Mesothelial cell of epicardium (in vitro differentiated cells): ENCODE data around the gene FOSL1. TPM values are rescaled to one million over a fixed set of nuclear protein-coding genes. Genes with fewer than 3 reads are reported as not detected.

Experiments used
- DNase-seq, 2 experiments: peaks; one replicate each; pipeline ENCODE4 v3.0.0; 2021; ENCODE audit warnings: low spot score in 2 of 2; ENCODE audit not compliant: unreplicated experiment in 2 of 2
- H3K27ac Mint-ChIP-seq: 2 replicates; pipeline ENCODE4 v1.8.0; 2021; ENCODE audit warnings: mixed read lengths
- H3K27me3 Mint-ChIP-seq: 2 replicates; pipeline ENCODE4 v1.8.0; 2021; ENCODE audit warnings: low read depth, mixed read lengths
- H3K36me3 Mint-ChIP-seq: 2 replicates; pipeline ENCODE4 v1.8.0; 2021; ENCODE audit warnings: mixed read lengths
- H3K4me1 Mint-ChIP-seq: 2 replicates; pipeline ENCODE4 v1.8.0; 2021; ENCODE audit warnings: mixed read lengths
- H3K4me3 Mint-ChIP-seq: 2 replicates; pipeline ENCODE4 v1.8.0; 2021; ENCODE audit warnings: mild to moderate bottlenecking, moderate library complexity, mixed read lengths
- H3K9me3 Mint-ChIP-seq: 2 replicates; pipeline ENCODE4 v1.8.0; 2021; ENCODE audit warnings: mixed read lengths
- total RNA-seq: library from RNA; stranded (reverse); gene quantifications from 3 replicates; pipeline ENCODE4 v1.2.1, GENCODE V29; 2021
- TF ChIP-seq, protein P1 (sequence below): fragments of 200-600 bp; sonication (generic); IDR thresholded peaks from one replicate; pipeline ENCODE4 v1.5.0; 2021; ENCODE audit warnings: antibody characterized with exemption; ENCODE audit not compliant: unreplicated experiment

Gene FOSL1
- total RNA-seq, 1 donor from 2014 or later: 3.1 TPM

DNA sequence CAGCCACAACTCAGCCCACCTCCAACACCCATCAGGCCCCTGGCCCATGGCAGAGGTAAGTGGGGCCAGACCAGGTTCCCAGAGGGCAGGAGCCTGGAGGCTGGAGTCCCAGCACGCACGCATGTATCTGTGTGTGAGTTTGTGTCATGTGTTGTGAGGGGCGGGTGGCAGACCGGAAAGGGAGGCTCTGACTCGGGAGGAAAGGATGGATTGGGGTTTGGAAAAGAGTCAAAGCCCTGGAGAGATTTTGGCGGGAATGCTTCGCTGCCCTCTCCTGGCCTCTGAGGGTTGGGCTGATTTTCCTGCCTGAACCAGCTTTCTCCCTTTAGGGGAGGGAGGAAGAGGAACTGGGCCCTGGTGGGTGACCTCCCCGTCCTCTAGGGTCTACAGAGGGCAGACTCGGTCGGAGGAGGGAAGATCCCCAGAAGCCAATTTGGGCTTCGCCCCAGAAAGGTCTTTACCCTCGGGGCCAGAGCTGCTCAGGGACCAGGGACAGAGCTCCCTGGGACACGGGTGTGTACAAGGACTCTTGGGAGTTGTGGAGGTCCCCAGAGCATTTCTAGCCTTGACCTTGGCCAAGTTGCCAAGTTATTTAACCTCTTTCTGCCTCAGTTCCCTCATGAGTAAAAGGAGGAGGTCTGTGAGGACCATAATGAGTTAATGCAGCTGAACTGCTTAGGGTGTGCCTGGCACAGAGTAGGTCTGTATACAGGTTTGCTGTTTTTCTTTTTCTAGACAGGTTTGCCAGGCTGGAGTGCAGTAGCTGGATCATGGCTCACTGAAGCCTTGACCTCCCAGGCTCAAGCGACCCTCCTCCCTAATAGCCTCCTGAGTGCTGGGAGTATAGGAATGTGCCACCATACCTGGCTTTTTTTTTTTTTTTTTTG is 11.7 kb upstream of the FOSL1 start:
- peaks cover 2% of the 10 kb centered on the region for H3K36me3 Mint-ChIP-seq
- peaks cover 23% of the 10 kb centered on the region for H3K4me1 Mint-ChIP-seq
- DNase-seq: no peak
- TF ChIP-seq, protein P1, sequence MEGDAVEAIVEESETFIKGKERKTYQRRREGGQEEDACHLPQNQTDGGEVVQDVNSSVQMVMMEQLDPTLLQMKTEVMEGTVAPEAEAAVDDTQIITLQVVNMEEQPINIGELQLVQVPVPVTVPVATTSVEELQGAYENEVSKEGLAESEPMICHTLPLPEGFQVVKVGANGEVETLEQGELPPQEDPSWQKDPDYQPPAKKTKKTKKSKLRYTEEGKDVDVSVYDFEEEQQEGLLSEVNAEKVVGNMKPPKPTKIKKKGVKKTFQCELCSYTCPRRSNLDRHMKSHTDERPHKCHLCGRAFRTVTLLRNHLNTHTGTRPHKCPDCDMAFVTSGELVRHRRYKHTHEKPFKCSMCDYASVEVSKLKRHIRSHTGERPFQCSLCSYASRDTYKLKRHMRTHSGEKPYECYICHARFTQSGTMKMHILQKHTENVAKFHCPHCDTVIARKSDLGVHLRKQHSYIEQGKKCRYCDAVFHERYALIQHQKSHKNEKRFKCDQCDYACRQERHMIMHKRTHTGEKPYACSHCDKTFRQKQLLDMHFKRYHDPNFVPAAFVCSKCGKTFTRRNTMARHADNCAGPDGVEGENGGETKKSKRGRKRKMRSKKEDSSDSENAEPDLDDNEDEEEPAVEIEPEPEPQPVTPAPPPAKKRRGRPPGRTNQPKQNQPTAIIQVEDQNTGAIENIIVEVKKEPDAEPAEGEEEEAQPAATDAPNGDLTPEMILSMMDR: no peak
- H3K9me3 Mint-ChIP-seq: no peaks in the 10 kb centered on the region
- H3K27me3 Mint-ChIP-seq: peaks cover 13% of the 10 kb centered on the region
- no peak overlapping the region for H3K27ac Mint-ChIP-seq
- no peak overlapping the region for H3K4me3 Mint-ChIP-seq

DNA sequence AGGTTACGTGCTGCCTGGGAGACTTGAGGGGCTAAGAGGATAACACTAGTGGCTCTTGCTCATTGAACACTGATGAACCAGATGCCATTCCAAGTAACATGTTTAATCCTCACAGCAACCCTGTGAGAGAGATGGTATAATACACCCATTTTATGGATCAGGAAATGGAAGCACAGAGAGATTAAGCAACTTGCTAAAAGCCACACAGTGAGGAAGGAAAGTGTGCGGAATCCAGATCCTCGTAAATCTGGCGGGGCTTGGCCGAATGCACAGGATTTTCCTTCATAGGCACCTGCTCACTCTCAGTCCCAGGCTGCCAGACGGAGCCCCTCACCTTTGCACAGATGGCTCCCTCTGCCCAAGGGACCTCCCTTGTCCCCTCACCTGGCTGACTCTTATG is 7.7 kb upstream of the FOSL1 start:
- Mint-ChIP-seq H3K36me3 (no peaks in the 10 kb centered on the region), H3K4me1 (peaks cover 3% of the 10 kb centered on the region), H3K9me3 (no peaks in the 10 kb centered on the region), H3K4me3 (no peak overlapping the region), H3K27ac (no peak overlapping the region), H3K27me3 (peaks cover 31% of the 10 kb centered on the region)
- TF ChIP-seq, protein P1: no peak
- no peak for DNase-seq

DNA sequence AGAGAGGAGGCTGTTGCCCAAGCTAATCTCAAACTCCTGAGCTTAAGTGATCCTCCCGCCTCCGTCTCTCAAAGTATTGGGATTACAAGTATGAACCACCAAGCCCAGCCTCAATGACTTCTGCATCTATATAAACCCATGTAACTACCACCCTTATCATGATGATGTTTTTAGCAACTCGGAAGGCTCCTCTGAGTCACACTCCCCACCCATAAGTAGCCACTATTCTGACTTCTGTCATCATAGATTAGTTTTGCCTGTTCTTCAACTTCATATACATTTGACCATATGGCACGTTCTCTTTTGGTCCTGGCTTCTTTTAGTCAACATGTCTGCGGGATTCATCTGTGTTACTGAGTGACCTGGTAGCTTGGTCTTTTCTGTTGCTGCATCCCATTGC is 6.4 kb upstream of the FOSL1 start:
- no peaks in the 10 kb centered on the region for H3K36me3 Mint-ChIP-seq

DNA sequence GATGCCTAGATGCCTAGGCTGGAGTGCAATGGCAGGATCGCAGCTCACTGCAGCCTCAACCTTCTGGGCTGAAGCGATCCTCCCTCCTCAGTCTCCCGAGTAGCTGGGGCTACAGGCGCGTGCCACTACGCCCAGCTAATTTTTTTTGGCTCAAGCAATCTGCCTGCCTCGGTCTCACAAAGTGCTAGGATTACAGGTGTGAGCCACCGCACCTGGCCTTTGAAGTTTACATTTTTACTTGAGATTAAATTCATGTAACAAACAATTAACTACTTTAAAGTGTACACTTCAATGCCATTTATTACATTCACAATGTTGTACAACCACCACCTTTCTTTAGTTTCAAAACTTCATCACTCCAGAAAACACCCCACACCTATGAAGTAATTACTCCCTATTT is 3.5 kb upstream of the FOSL1 start:
- Mint-ChIP-seq H3K27ac (no peak overlapping the region), H3K4me1 (peaks cover 2% of the 10 kb centered on the region), H3K27me3 (peaks cover 59% of the 10 kb centered on the region), H3K36me3 (no peaks in the 10 kb centered on the region), H3K4me3 (no peak overlapping the region), H3K9me3 (no peaks in the 10 kb centered on the region)
- no peak for DNase-seq
- TF ChIP-seq, protein P1: no peak

More for the DNA sequence above, 6.4 kb upstream of the FOSL1 start:
- Mint-ChIP-seq H3K27ac (no peak overlapping the region), H3K9me3 (no peaks in the 10 kb centered on the region), H3K4me3 (no peak overlapping the region), H3K4me1 (peaks cover 2% of the 10 kb centered on the region), H3K27me3 (peaks cover 44% of the 10 kb centered on the region)
- TF ChIP-seq, protein P1: no peak
- no peak for DNase-seq

DNA sequence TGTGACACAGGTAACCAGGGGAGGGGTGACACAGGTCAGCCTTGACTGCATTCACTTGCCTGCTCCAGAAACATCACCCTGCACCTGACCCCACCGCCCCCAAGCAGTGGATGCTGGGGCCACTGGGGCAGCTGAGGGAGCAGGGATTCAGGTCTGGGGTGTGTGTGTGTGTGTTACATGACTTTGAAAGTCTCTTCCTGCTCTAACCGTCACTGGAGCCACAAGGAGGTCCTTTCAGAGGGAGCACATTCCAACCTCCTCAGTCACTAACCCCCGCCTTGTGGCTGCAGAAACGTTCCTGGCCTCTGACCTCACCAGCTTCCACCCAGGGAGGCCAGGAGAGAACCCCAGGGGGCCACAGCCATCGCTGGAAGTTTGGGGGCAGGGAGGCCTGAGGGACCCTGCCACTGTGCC is 2.9 kb upstream of the FOSL1 start:
- Mint-ChIP-seq H3K4me1 (peaks cover 3% of the 10 kb centered on the region), H3K4me3 (no peak overlapping the region), H3K27ac (no peak overlapping the region), H3K27me3 (peaks cover 64% of the 10 kb centered on the region), H3K36me3 (no peaks in the 10 kb centered on the region), H3K9me3 (no peaks in the 10 kb centered on the region)
- TF ChIP-seq, protein P1: no peak
- no peak for DNase-seq
